GM21390 (cell line): ENCODE measurements around the gene ALKBH1.
"Not testable (repeated sequence)": the region's sequence is repeated elsewhere in the genome, so short reads cannot be mapped to it uniquely, and the experiment has no call there.

ENCODE experiments used
- ATAC-seq: cut with Tn5 transposase; IDR thresholded peaks from one replicate; pipeline ENCODE4 v1.9.1; 2021; ENCODE audit not compliant: unreplicated experiment

The ALKBH1 gene

GRCh38 chr14:77707724-77708408 lies at the start of gene ALKBH1, which contains the start of gene SLIRP:
Gene ALKBH1 (minus strand): TSS chr14:77708023. CDS start chr14:77708004, 19 bp downstream.
Gene SLIRP (plus strand): TSS chr14:77708103. CDS start chr14:77708112, 9 bp downstream.
- peak; percentile 99 for ATAC-seq

- no peak for ATAC-seq
Measured at GRCh38 chr14:77752799-77753516, 45.1 kb upstream of the ALKBH1 start.

GRCh38 chr14:77752266-77752665 lies 44.4 kb upstream of the ALKBH1 start:
- no peak for ATAC-seq

GRCh38 chr14:77747425-77747824 lies 39.6 kb upstream of the ALKBH1 start:
- ATAC-seq: not testable (repeated sequence)

GRCh38 chr14:77746064-77746702 lies 38.4 kb upstream of the ALKBH1 start:
- ATAC-seq: no peak

GRCh38 chr14:77741438-77741837 lies 33.6 kb upstream of the ALKBH1 start:
- ATAC-seq: no peak

GRCh38 chr14:77738559-77739250 lies 30.9 kb upstream of the ALKBH1 start:
- no peak for ATAC-seq

- ATAC-seq: no peak
Measured at GRCh38 chr14:77730976-77731497, 23.2 kb upstream of the ALKBH1 start.

- no peak for ATAC-seq
Measured at GRCh38 chr14:77722301-77722700, 14.5 kb upstream of the ALKBH1 start.

- ATAC-seq: no peak
Measured at GRCh38 chr14:77721437-77721836, 13.6 kb upstream of the ALKBH1 start.

GRCh38 chr14:77717608-77718305 lies 9.9 kb upstream of the ALKBH1 start:
- no peak for ATAC-seq

- ATAC-seq: no peak
Measured at GRCh38 chr14:77714926-77715325, 7.1 kb upstream of the ALKBH1 start.

- ATAC-seq: no peak
Measured at GRCh38 chr14:77710364-77710763, 2.5 kb upstream of the ALKBH1 start.

- ATAC-seq: no peak
Measured at GRCh38 chr14:77709412-77709811, 1.6 kb upstream of the ALKBH1 start.

- ATAC-seq: no peak
Measured at GRCh38 chr14:77708749-77709148, 926 bp upstream of the ALKBH1 start.

GRCh38 chr14:77707355-77707723 lies 484 bp downstream of the ALKBH1 start:
- ATAC-seq: peak; percentile 35

- ATAC-seq: no peak
Measured at GRCh38 chr14:77691259-77691658, 16.6 kb downstream of the ALKBH1 start.

- ATAC-seq: no peak
Measured at GRCh38 chr14:77682158-77682553, 25.7 kb downstream of the ALKBH1 start.

- no peak for ATAC-seq
Measured at GRCh38 chr14:77681196-77682157, 26.3 kb downstream of the ALKBH1 start.
